ENCODE results near the gene IGFL1. TPM values are rescaled to one million over a fixed set of nuclear protein-coding genes. Genes with fewer than 3 reads are reported as not detected.
"Not testable (repeated sequence)": the region's sequence is repeated elsewhere in the genome, so short reads cannot be mapped to it uniquely, and the experiment has no call there.

The IGFL1 gene
- total and polyA plus RNA-seq, 10 of the 15 experiments (the other 5 are each of a cell fraction or from before 2014, with no cell fraction given): not detected

GRCh38 chr19:46206176-46206575, 23.4 kb upstream of the IGFL1 start (continued):
- TF ChIP-seq, protein P1, sequence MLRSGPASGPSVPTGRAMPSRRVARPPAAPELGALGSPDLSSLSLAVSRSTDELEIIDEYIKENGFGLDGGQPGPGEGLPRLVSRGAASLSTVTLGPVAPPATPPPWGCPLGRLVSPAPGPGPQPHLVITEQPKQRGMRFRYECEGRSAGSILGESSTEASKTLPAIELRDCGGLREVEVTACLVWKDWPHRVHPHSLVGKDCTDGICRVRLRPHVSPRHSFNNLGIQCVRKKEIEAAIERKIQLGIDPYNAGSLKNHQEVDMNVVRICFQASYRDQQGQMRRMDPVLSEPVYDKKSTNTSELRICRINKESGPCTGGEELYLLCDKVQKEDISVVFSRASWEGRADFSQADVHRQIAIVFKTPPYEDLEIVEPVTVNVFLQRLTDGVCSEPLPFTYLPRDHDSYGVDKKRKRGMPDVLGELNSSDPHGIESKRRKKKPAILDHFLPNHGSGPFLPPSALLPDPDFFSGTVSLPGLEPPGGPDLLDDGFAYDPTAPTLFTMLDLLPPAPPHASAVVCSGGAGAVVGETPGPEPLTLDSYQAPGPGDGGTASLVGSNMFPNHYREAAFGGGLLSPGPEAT (IDR thresholded peaks at IDR 0.05; ENCODE audit: low read depth): no peak

GRCh38 chr19:46206682-46207081, 22.9 kb upstream of the IGFL1 start:
- intact Hi-C loops (cut with micrococcal nuclease; ENCODE audit: unreplicated experiment): no loop called here
- ChIA-PET RAD21 (ENCODE audit: unreplicated experiment) (no interaction called here), CTCF (no interaction called here), POLR2A (no interaction called here), SMC1A (ENCODE audit: uncharacterized antibody, unreplicated experiment) (no interaction called here)
- TF ChIP-seq ETV6 (conservative IDR thresholded peaks at IDR 0.05 in 1 of 2, IDR thresholded peaks at IDR 0.05 in 1 of 2; ENCODE audit: borderline replicate concordance in 1 of 2, low read depth in 1 of 2) (no peak), SUZ12 (IDR thresholded peaks at IDR 0.05; ENCODE audit: unreplicated experiment) (no peak), YY1 (IDR thresholded peaks at IDR 0.05; ENCODE audit: low read depth, low read length) (no peak), STAT3 (IDR thresholded peaks at IDR 0.05; ENCODE audit: low read depth, low read length) (no peak), MEF2B (IDR thresholded peaks at IDR 0.05; ENCODE audit: partially characterized antibody, poor library complexity, severe bottlenecking) (no peak), ZSCAN29 (IDR thresholded peaks at IDR 0.05) (no peak), ZBED1 (IDR thresholded peaks at IDR 0.05; ENCODE audit: borderline replicate concordance) (no peak), MEF2A (IDR thresholded peaks at IDR 0.05; ENCODE audit: insufficient read depth, low read depth, low read length) (no peak), ZZZ3 (IDR thresholded peaks at IDR 0.05; ENCODE audit: control insufficient read depth, insufficient read length, low read depth) (no peak), SPI1 (IDR thresholded peaks at IDR 0.05; ENCODE audit: borderline replicate concordance, insufficient read depth, low read depth, low read length) (no peak), BRCA1 (IDR thresholded peaks at IDR 0.05; ENCODE audit: low read depth, low read length) (no peak), RBBP5 (conservative IDR thresholded peaks at IDR 0.05) (no peak), SUPT20H (IDR thresholded peaks at IDR 0.05; ENCODE audit: borderline replicate concordance, control insufficient read depth, low read depth, low read length) (no peak), RCOR1 (conservative IDR thresholded peaks at IDR 0.05; ENCODE audit: low read depth, low read length) (no peak)
- no peaks in the 10 kb centered on the region for H3K9me3 ChIP-seq (replicated peaks; ENCODE audit: control insufficient read depth, insufficient read depth, low read length)
- no peak overlapping the region for H3K4me3 ChIP-seq
- no peaks in the 10 kb centered on the region for H4K20me1 ChIP-seq (ENCODE audit: control insufficient read depth, insufficient read depth)
- BruUV-seq (replicated peaks): no TSS peak
- H3K36me3 ChIP-seq (ENCODE audit: control insufficient read depth in 2 of 2, insufficient read depth in 2 of 2, low read length in 1 of 2): no peaks in the 10 kb centered on the region
- H3K9ac ChIP-seq (ENCODE audit: control insufficient read depth, insufficient read depth, low read length): no peak overlapping the region
- no peak overlapping the region for H2AFZ ChIP-seq (ENCODE audit: control insufficient read depth, low read depth, low read length)
- in situ Hi-C loops (cut with MboI): no loop called here
- H3K27me3 ChIP-seq (replicated peaks in 1 of 2; ENCODE audit: control insufficient read depth in 2 of 2, insufficient read depth in 2 of 2, low read length in 1 of 2): peaks cover 0 to 2% of the 10 kb centered on the region in 2 experiments; a peak in 3 of 4 replicates
- no peak for DNase-seq (ENCODE audit: low read depth, low spot score)
- FAIRE-seq: no peak
- H3K79me2 ChIP-seq (ENCODE audit: control insufficient read depth, insufficient read depth, low read length): no peaks in the 10 kb centered on the region
- H3K4me1 ChIP-seq (ENCODE audit: control insufficient read depth, insufficient read depth, low read length): no peaks in the 10 kb centered on the region
- 0% methylated on average over 3 of the region's 3 CpGs for WGBS (ENCODE audit: insufficient coverage, insufficient replicate concordance, low lambda C conversion rate, missing lambda C conversion rate)
- ATAC-seq: no peak
- H3K4me2 ChIP-seq (ENCODE audit: control insufficient read depth, insufficient read depth): no peak overlapping the region
- H3K27ac ChIP-seq (ENCODE audit: control insufficient read depth, insufficient read depth): no peak overlapping the region

- H3K27me3 ChIP-seq (replicated peaks in 1 of 2; ENCODE audit: control insufficient read depth in 2 of 2, insufficient read depth in 2 of 2, low read length in 1 of 2); H3K36me3 ChIP-seq (ENCODE audit: control insufficient read depth in 2 of 2, insufficient read depth in 2 of 2, low read length in 1 of 2); DNase-seq (ENCODE audit: low read depth, low spot score); H3K4me1 ChIP-seq (ENCODE audit: control insufficient read depth, insufficient read depth, low read length); H3K9me3 ChIP-seq (replicated peaks; ENCODE audit: control insufficient read depth, insufficient read depth, low read length); in situ Hi-C loops (cut with MboI); H3K79me2 ChIP-seq (ENCODE audit: control insufficient read depth, insufficient read depth, low read length); H2AFZ ChIP-seq (ENCODE audit: control insufficient read depth, low read depth, low read length); FAIRE-seq; H4K20me1 ChIP-seq (ENCODE audit: control insufficient read depth, insufficient read depth); RAD21 ChIA-PET (ENCODE audit: unreplicated experiment); H3K27ac ChIP-seq (ENCODE audit: control insufficient read depth, insufficient read depth); H3K4me2 ChIP-seq (ENCODE audit: control insufficient read depth, insufficient read depth); BruUV-seq (replicated peaks); H3K4me3 ChIP-seq; intact Hi-C loops (cut with micrococcal nuclease; ENCODE audit: unreplicated experiment); POLR2A ChIA-PET; SMC1A ChIA-PET (ENCODE audit: uncharacterized antibody, unreplicated experiment); ATAC-seq; H3K9ac ChIP-seq (ENCODE audit: control insufficient read depth, insufficient read depth, low read length): not testable (repeated sequence)
- WGBS (ENCODE audit: insufficient coverage, insufficient replicate concordance, low lambda C conversion rate, missing lambda C conversion rate): 55% methylated on average over 5 of the region's 8 CpGs
- CTCF ChIA-PET: interaction anchor here (1.3 kb wide), 1 partner anchor 57 kb away, joined by 4 read pairs; no protein-coding TSS in a partner anchor
These were observed 21.7 kb upstream of the IGFL1 start for GRCh38 chr19:46207858-46208257.

Data from GM12878 (cell line).